Cardiac muscle cell (in vitro differentiated cells and primary cell): ENCODE data around the gene TAF1C. TPM values are rescaled to one million over a fixed set of nuclear protein-coding genes. Genes with fewer than 3 reads are reported as not detected.

Source experiments
- DNase-seq, 2 donors: peaks; one replicate each; pipeline versions ENCODE4 v3.0.0 to v3.0.0-alpha.2; 2010 to 2017; ENCODE audit warnings: low read depth in 1 of 2, low spot score in 1 of 2
- H3K27ac ChIP-seq: fragments of 200-600 bp; sonication (generic); 2 replicates; pipeline ENCODE4 v1.5.1; 2016
- H3K27me3 ChIP-seq: fragments of 200-600 bp; sonication (generic); 2 replicates; pipeline ENCODE4 v1.6.0; 2016; ENCODE audit warnings: control low read depth
- H3K36me3 ChIP-seq: fragments of 200-600 bp; sonication (generic); 2 replicates; pipeline ENCODE4 v1.5.1; 2016; ENCODE audit warnings: control low read depth
- H3K4me1 ChIP-seq: fragments of 200-600 bp; sonication (generic); 2 replicates; pipeline ENCODE4 v1.8.1; 2017; ENCODE audit warnings: low read depth, mild to moderate bottlenecking, mixed run types
- H3K4me3 ChIP-seq: fragments of 200-600 bp; sonication (generic); 2 replicates; pipeline ENCODE4 v1.5.1; 2016; ENCODE audit warnings: mild to moderate bottlenecking
- H3K9me3 ChIP-seq: fragments of 200-600 bp; sonication (generic); 2 replicates; pipeline ENCODE4 v1.5.1; 2017; ENCODE audit warnings: low read depth, mild to moderate bottlenecking, control low read depth
- CTCF ChIP-seq: IDR thresholded peaks from 2 replicates; pipeline ENCODE4 v1.5.1; 2012; ENCODE audit warnings: low read depth, mild to moderate bottlenecking, low read length
- polyA plus RNA-seq: library from polyadenylated mRNA; unstranded; fragments of >200 nt; fragmentation: Nextera tagmentation; extraction: Ambion mirVana; gene quantifications from 2 replicates; pipeline ENCODE4 v1.2.1, GENCODE V29; 2016
- total RNA-seq: library from RNA; depleted of rRNA; stranded (reverse); fragments of >200 nt; gene quantifications from 2 replicates; pipeline ENCODE4 v1.2.3, GENCODE V29; 2016

TAF1C gene
- total and polyA plus RNA-seq, 2 experiments from 2014 or later: 54.8 to 73.4 TPM

- no peak for TF ChIP-seq CTCF
- Histone ChIP-seq H3K9me3 (no peaks in the 10 kb centered on the region), H3K4me1 (no peaks in the 10 kb centered on the region), H3K4me3 (no peak overlapping the region), H3K27me3 (no peaks in the 10 kb centered on the region), H3K27ac (no peak overlapping the region), H3K36me3 (no peaks in the 10 kb centered on the region)
- no peak for DNase-seq
These were observed 8.6 kb upstream of the TAF1C start for GRCh38 chr16:84195201-84196093.

- H3K27me3 ChIP-seq: no peaks in the 10 kb centered on the region
- no peak overlapping the region for H3K27ac ChIP-seq
- no peaks in the 10 kb centered on the region for H3K4me1 ChIP-seq
- no peaks in the 10 kb centered on the region for H3K9me3 ChIP-seq
- no peak overlapping the region for H3K4me3 ChIP-seq
- H3K36me3 ChIP-seq: no peaks in the 10 kb centered on the region
- no peak for TF ChIP-seq CTCF
- no peak for DNase-seq
These were observed 7.8 kb upstream of the TAF1C start for GRCh38 chr16:84194470-84195200.

GRCh38 chr16:84194018-84194417 is 7.2 kb upstream of the TAF1C start:
- H3K9me3 ChIP-seq: no peaks in the 10 kb centered on the region
- no peaks in the 10 kb centered on the region for H3K4me1 ChIP-seq
- H3K27ac ChIP-seq: no peak overlapping the region
- H3K4me3 ChIP-seq: no peak overlapping the region
- no peaks in the 10 kb centered on the region for H3K27me3 ChIP-seq
- no peak for DNase-seq
- H3K36me3 ChIP-seq: no peaks in the 10 kb centered on the region
- no peak for TF ChIP-seq CTCF

- Histone ChIP-seq H3K4me3 (no peak overlapping the region), H3K36me3 (no peaks in the 10 kb centered on the region), H3K9me3 (no peaks in the 10 kb centered on the region), H3K4me1 (no peaks in the 10 kb centered on the region), H3K27ac (no peak overlapping the region), H3K27me3 (no peaks in the 10 kb centered on the region)
- no peak for TF ChIP-seq CTCF
- no peak for DNase-seq
These were observed 6.6 kb upstream of the TAF1C start for GRCh38 chr16:84193480-84193879.

GRCh38 chr16:84191466-84191865 is 4.6 kb upstream of the TAF1C start:
- DNase-seq: no peak
- no peaks in the 10 kb centered on the region for H3K27me3 ChIP-seq
- H3K4me3 ChIP-seq: no peak overlapping the region
- H3K9me3 ChIP-seq: no peaks in the 10 kb centered on the region
- TF ChIP-seq CTCF: no peak
- H3K36me3 ChIP-seq: no peaks in the 10 kb centered on the region
- no peaks in the 10 kb centered on the region for H3K4me1 ChIP-seq
- no peak overlapping the region for H3K27ac ChIP-seq
